Activated T-helper 1 cell treated with anti-CD3 and anti-CD28 coated beads, Interleukin-12 subunit alpha, Interleukin-12 subunit beta, Interleukin-2, Interleukin-4 antibody, amounts not matched to agents 30 ng/mL and 10 ng/mL and 1 ng/mL, durations not matched to agents 14 hours and 24 hours and 36 hours (primary cell): Measurements from ENCODE around the gene FBXO28. TPM values are rescaled to one million over a fixed set of nuclear protein-coding genes. Genes with fewer than 3 reads are reported as not detected.
"Not testable (repeated sequence)": the region's sequence is repeated elsewhere in the genome, so short reads cannot be mapped to it uniquely, and the experiment has no call there.

Experiments
- DNase-seq: peaks from one replicate; pipeline ENCODE4 v3.0.0; 2021; ENCODE audit warnings: low spot score
- H3K27ac Mint-ChIP-seq: one replicate; pipeline ENCODE4 v1.8.0; 2021; ENCODE audit warnings: mild to moderate bottlenecking, mixed read lengths
- H3K27me3 Mint-ChIP-seq: one replicate; pipeline ENCODE4 v1.8.0; 2022; ENCODE audit warnings: mild to moderate bottlenecking, moderate library complexity, mixed read lengths; ENCODE audit not compliant: insufficient read depth
- H3K36me3 Mint-ChIP-seq: one replicate; pipeline ENCODE4 v1.8.0; 2021; ENCODE audit warnings: low read depth, mixed read lengths
- H3K4me1 Mint-ChIP-seq: one replicate; pipeline ENCODE4 v1.8.0; 2021; ENCODE audit warnings: low read depth, mixed read lengths
- H3K4me3 Mint-ChIP-seq: one replicate; pipeline ENCODE4 v1.8.0; 2021; ENCODE audit warnings: mild to moderate bottlenecking, moderate library complexity, mixed read lengths
- H3K9me3 Mint-ChIP-seq: one replicate; pipeline ENCODE4 v1.8.0; 2021; ENCODE audit warnings: mixed read lengths
- intact Hi-C: fragments of 100-400 bp; cut with micrococcal nuclease; formaldehyde crosslinking; loops from one replicate; pipeline ENCODE4 v1.15.1; 2024
- total RNA-seq: library from RNA; stranded (reverse); gene quantifications from 2 replicates; pipeline ENCODE4 v1.2.3, GENCODE V29; 2022

The FBXO28 gene, protein sequence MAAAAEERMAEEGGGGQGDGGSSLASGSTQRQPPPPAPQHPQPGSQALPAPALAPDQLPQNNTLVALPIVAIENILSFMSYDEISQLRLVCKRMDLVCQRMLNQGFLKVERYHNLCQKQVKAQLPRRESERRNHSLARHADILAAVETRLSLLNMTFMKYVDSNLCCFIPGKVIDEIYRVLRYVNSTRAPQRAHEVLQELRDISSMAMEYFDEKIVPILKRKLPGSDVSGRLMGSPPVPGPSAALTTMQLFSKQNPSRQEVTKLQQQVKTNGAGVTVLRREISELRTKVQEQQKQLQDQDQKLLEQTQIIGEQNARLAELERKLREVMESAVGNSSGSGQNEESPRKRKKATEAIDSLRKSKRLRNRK
- 29.3 and 32.2 TPM in 2 replicates for total RNA-seq

- H3K27me3 Mint-ChIP-seq = peaks cover 19% of the 10 kb centered on the region
- H3K4me1 Mint-ChIP-seq = peaks cover 27% of the 10 kb centered on the region
- peak within 1 kb of the TSS; percentile 89 for H3K27ac Mint-ChIP-seq
- peak within 1 kb of the TSS; percentile 91 for H3K4me3 Mint-ChIP-seq
- H3K36me3 Mint-ChIP-seq = peaks cover 2% of the 10 kb centered on the region
- intact Hi-C loops = loop anchor here (1.0 to 10.0 kb wide), 10 partner anchors 55 to 1969 kb away; partner anchors contain the start of genes CNIH4, TP53BP2 and WDR26
- no peaks in the 10 kb centered on the region for H3K9me3 Mint-ChIP-seq
- DNase-seq = peak; percentile 90
Measured at GRCh38 chr1:224113918-224114786, at the start of gene FBXO28. Gene FBXO28 (plus strand): TSS chr1:224114111. CDS start chr1:224114130, 19 bp downstream.

GRCh38 chr1:224064150-224064549 is 49.8 kb upstream of the FBXO28 start:
- H3K27me3 Mint-ChIP-seq = no peaks in the 10 kb centered on the region
- H3K9me3 Mint-ChIP-seq = no peaks in the 10 kb centered on the region
- H3K27ac Mint-ChIP-seq = no peak overlapping the region
- peaks cover 4% of the 10 kb centered on the region for H3K4me1 Mint-ChIP-seq
- intact Hi-C loops = no loop called here
- no peak for DNase-seq
- no peaks in the 10 kb centered on the region for H3K36me3 Mint-ChIP-seq
- no peak overlapping the region for H3K4me3 Mint-ChIP-seq

GRCh38 chr1:224065455-224065854 is 48.5 kb upstream of the FBXO28 start:
- H3K27ac Mint-ChIP-seq = no peak overlapping the region
- DNase-seq = no peak
- H3K4me1 Mint-ChIP-seq = peaks cover 4% of the 10 kb centered on the region
- H3K27me3 Mint-ChIP-seq = peaks cover 6% of the 10 kb centered on the region
- H3K36me3 Mint-ChIP-seq = no peaks in the 10 kb centered on the region
- intact Hi-C loops = no loop called here
- no peak overlapping the region for H3K4me3 Mint-ChIP-seq
- H3K9me3 Mint-ChIP-seq = no peaks in the 10 kb centered on the region

DNA sequence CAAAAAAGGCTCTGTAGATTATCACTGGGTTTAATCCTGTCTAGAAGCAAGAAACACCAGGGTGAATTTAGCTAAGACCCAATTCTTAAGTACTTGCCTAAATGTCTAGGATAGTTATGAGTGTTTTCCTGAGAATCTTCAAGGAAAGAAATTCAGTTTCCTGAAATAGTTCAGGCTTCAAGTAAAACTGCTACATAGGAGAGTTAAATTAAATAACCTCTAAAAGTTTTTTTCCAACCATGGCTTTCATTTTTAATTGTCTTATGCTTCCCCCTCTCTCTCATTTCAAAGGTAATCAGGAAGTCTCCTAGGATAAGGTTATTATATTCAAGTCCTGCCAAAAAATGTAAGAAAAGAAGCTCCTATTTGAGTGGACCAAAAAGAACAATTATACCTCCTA is 46.7 kb upstream of the FBXO28 start:
- no peaks in the 10 kb centered on the region for H3K9me3 Mint-ChIP-seq
- no peaks in the 10 kb centered on the region for H3K36me3 Mint-ChIP-seq
- peaks cover 6% of the 10 kb centered on the region for H3K27me3 Mint-ChIP-seq
- no peak overlapping the region for H3K27ac Mint-ChIP-seq
- H3K4me3 Mint-ChIP-seq = no peak overlapping the region
- peaks cover 4% of the 10 kb centered on the region for H3K4me1 Mint-ChIP-seq
- intact Hi-C loops = no loop called here
- no peak for DNase-seq

- no peak for DNase-seq
- Mint-ChIP-seq H3K4me3 (no peak overlapping the region), H3K4me1 (peaks cover 4% of the 10 kb centered on the region)
Measured at GRCh38 chr1:224067621-224068457, 46.1 kb upstream of the FBXO28 start.

DNA sequence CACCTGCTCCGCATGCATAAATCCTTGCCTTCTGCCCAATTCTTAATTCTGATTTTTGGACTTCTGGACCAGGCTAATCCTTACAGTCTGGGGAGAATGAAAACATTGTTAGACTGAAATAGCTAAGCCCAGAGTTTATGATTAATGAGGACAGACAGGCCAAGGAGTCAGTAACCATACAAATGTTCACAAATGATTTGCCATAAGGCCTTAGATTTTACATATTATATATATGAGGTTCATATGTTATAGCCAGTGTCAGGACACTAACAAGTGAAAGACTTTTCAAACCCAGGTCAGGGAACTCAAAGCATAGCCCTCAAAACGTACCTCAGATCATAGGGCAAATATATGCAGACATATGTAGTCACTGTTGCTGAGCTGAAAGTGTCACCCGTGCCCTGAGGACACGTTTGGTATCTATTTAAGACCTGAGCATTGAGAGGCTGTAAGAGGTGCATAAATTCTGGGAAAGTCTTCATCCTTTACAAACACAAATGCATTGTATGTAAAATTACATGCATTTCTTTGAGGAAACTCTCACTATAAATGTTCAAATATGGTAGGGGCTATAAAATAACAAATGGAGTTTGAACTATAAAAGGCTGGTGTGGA is 45.3 kb upstream of the FBXO28 start:
- peaks cover 4% of the 10 kb centered on the region for H3K4me1 Mint-ChIP-seq
- H3K9me3 Mint-ChIP-seq = no peaks in the 10 kb centered on the region
- no peaks in the 10 kb centered on the region for H3K36me3 Mint-ChIP-seq
- no peak overlapping the region for H3K27ac Mint-ChIP-seq
- intact Hi-C loops = no loop called here
- no peak for DNase-seq
- peaks cover 10% of the 10 kb centered on the region for H3K27me3 Mint-ChIP-seq
- no peak overlapping the region for H3K4me3 Mint-ChIP-seq

More at GRCh38 chr1:224067621-224068457, 46.1 kb upstream of the FBXO28 start:
- no peaks in the 10 kb centered on the region for H3K9me3 Mint-ChIP-seq
- no peaks in the 10 kb centered on the region for H3K36me3 Mint-ChIP-seq
- H3K27me3 Mint-ChIP-seq = peaks cover 9% of the 10 kb centered on the region
- intact Hi-C loops = no loop called here
- no peak overlapping the region for H3K27ac Mint-ChIP-seq

GRCh38 chr1:224069138-224069537 is 44.8 kb upstream of the FBXO28 start:
- Mint-ChIP-seq H3K9me3 (no peaks in the 10 kb centered on the region), H3K4me3 (no peak overlapping the region), H3K36me3 (no peaks in the 10 kb centered on the region), H3K4me1 (peaks cover 4% of the 10 kb centered on the region), H3K27ac (no peak overlapping the region), H3K27me3 (peaks cover 10% of the 10 kb centered on the region)
- intact Hi-C loops = no loop called here
- DNase-seq = no peak

GRCh38 chr1:224070521-224070920 is 43.4 kb upstream of the FBXO28 start:
- Mint-ChIP-seq H3K36me3 (no peaks in the 10 kb centered on the region), H3K27ac (no peak overlapping the region), H3K4me1 (peaks cover under 1% of the 10 kb centered on the region), H3K4me3 (no peak overlapping the region), H3K9me3 (no peaks in the 10 kb centered on the region), H3K27me3 (peaks cover 10% of the 10 kb centered on the region)
- DNase-seq = no peak
- intact Hi-C loops = no loop called here

- Mint-ChIP-seq H3K36me3 (no peaks in the 10 kb centered on the region), H3K4me1 (peaks cover 5% of the 10 kb centered on the region), H3K27me3 (peaks cover 17% of the 10 kb centered on the region), H3K4me3 (no peak overlapping the region), H3K9me3 (no peaks in the 10 kb centered on the region), H3K27ac (no peak overlapping the region)
- intact Hi-C loops = no loop called here
- DNase-seq = no peak
Measured at GRCh38 chr1:224076407-224076806, 37.5 kb upstream of the FBXO28 start.

GRCh38 chr1:224079644-224080043 is 34.3 kb upstream of the FBXO28 start:
- H3K27ac Mint-ChIP-seq, DNase-seq, H3K36me3 Mint-ChIP-seq, intact Hi-C loops, H3K4me1 Mint-ChIP-seq, H3K9me3 Mint-ChIP-seq, H3K4me3 Mint-ChIP-seq: not testable (repeated sequence)
- H3K27me3 Mint-ChIP-seq = peaks cover 12% of the 10 kb centered on the region

DNA sequence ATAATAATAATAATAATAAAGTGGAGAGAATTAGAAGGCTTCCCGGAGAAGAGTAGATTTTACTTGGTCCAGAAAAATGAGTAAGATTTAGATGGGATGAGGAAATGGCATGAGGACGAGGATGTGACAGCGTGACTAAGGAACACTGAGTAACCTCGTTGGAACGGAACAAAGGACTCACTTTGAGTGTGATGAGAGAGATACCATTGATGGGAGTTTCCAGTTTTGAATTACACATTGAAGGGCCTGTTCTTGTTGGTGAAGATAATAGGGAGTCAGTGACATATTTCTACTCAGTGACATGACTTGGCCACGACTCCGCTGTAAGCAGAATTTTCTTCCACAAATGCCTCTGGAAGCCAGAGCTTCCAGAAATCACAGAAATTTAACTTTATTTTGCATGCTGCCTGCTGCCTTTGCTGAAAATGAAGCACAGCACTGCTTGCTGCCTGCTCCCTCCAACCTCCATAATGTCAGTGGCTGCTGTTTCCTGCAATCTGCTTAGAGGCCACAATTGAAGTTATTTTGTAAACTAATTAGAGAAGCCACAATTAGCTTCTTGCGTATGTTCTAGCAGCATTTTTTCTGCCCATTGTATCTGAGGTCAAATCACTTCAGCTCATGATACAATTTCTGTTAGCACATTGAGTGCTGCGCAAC is 33.7 kb upstream of the FBXO28 start:
- H3K4me1 Mint-ChIP-seq = peaks cover 5% of the 10 kb centered on the region
- no peaks in the 10 kb centered on the region for H3K9me3 Mint-ChIP-seq
- H3K4me3 Mint-ChIP-seq = no peak overlapping the region
- peaks cover 12% of the 10 kb centered on the region for H3K27me3 Mint-ChIP-seq
- no peak for DNase-seq
- intact Hi-C loops = no loop called here
- H3K27ac Mint-ChIP-seq = no peak overlapping the region
- H3K36me3 Mint-ChIP-seq = no peaks in the 10 kb centered on the region

DNA sequence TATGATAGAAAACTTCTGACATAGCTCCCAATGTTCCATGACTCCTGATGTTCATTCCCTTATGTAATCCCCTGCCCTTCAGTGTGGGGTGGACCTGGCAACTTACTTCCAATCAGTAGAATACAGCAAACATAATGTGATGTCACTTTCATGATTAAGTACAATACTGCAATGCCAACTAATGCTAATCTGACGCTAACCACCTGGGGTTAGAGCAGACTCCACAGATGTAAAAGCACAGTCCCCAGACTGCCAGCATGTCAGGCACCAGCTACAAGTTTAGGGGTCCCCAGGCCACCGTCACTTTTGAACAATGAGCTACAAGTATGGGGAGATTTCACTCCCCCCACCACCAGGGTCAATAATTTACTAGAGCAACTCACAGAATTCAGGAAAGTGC is 32.3 kb upstream of the FBXO28 start:
- Mint-ChIP-seq H3K4me3 (no peak overlapping the region), H3K36me3 (no peaks in the 10 kb centered on the region), H3K4me1 (peaks cover 2% of the 10 kb centered on the region), H3K9me3 (no peaks in the 10 kb centered on the region), H3K27ac (no peak overlapping the region), H3K27me3 (peaks cover 15% of the 10 kb centered on the region)
- no peak for DNase-seq
- intact Hi-C loops = no loop called here
